SK-MEL-5 (cell line): ENCODE measurements around the gene PACRG. TPM values are rescaled to one million over a fixed set of nuclear protein-coding genes. Genes with fewer than 3 reads are reported as not detected.

Experiments
- DNase-seq: peaks from one replicate; pipeline ENCODE4 v3.0.0-alpha.2; 2016; ENCODE audit warnings: low read depth, low spot score
- in situ Hi-C: cut with HindIII; loops from 2 replicates; pipeline ENCODE4 v1.10.0; 2016; ENCODE audit warnings: low sequenced_read_pairs, high pct_unique_total_duplicates, low pct_unique_long_range_greater_than_20kb
- total RNA-seq: library from RNA; depleted of rRNA; stranded (reverse); fragments of >200 nt; shearing (Covaris generic); gene quantifications from 2 replicates; pipeline ENCODE4 v1.2.3, GENCODE V29; 2014

The PACRG gene
- total RNA-seq, 1 experiment from 2014 or later: not detected

- DNase-seq: no peak
- in situ Hi-C loops: no loop called here
Observed at GRCh38 chr6:162833776-162834175, 106.0 kb downstream of the PACRG start.

- no peak for DNase-seq
- in situ Hi-C loops: no loop called here
Observed at GRCh38 chr6:162845972-162846371, 118.2 kb downstream of the PACRG start.

GRCh38 chr6:162846723-162847122 lies 118.9 kb downstream of the PACRG start:
- in situ Hi-C loops: no loop called here
- no peak for DNase-seq

GRCh38 chr6:162849269-162849668 lies 121.5 kb downstream of the PACRG start:
- DNase-seq: no peak
- in situ Hi-C loops: no loop called here

GRCh38 chr6:162852192-162852591 lies 124.4 kb downstream of the PACRG start:
- in situ Hi-C loops: no loop called here
- no peak for DNase-seq

GRCh38 chr6:162852840-162853577 lies 125.2 kb downstream of the PACRG start:
- in situ Hi-C loops: no loop called here
- no peak for DNase-seq

- no peak for DNase-seq
- in situ Hi-C loops: no loop called here
Observed at GRCh38 chr6:162854228-162854627, 126.5 kb downstream of the PACRG start.

- no peak for DNase-seq
- in situ Hi-C loops: no loop called here
Observed at GRCh38 chr6:162854734-162855191, 127.0 kb downstream of the PACRG start.

GRCh38 chr6:162856885-162857284 lies 129.1 kb downstream of the PACRG start:
- peak; percentile 59 for DNase-seq
- in situ Hi-C loops: no loop called here

- no peak for DNase-seq
- in situ Hi-C loops: no loop called here
Observed at GRCh38 chr6:162857326-162857725, 129.6 kb downstream of the PACRG start.

GRCh38 chr6:162862462-162862861 lies 134.7 kb downstream of the PACRG start:
- DNase-seq: no peak
- in situ Hi-C loops: no loop called here

- DNase-seq: no peak
- in situ Hi-C loops: no loop called here
Observed at GRCh38 chr6:162862941-162863340, 135.2 kb downstream of the PACRG start.

GRCh38 chr6:162863821-162864220 lies 136.0 kb downstream of the PACRG start:
- in situ Hi-C loops: no loop called here
- no peak for DNase-seq

- in situ Hi-C loops: no loop called here
Observed at GRCh38 chr6:162864911-162865310, 137.1 kb downstream of the PACRG start.

GRCh38 chr6:162866656-162867055 lies 138.9 kb downstream of the PACRG start:
- in situ Hi-C loops: no loop called here
- DNase-seq: no peak

More at GRCh38 chr6:162864911-162865310, 137.1 kb downstream of the PACRG start:
- DNase-seq: no peak

GRCh38 chr6:162868397-162868796 lies 140.6 kb downstream of the PACRG start:
- in situ Hi-C loops: no loop called here
- no peak for DNase-seq

- in situ Hi-C loops: no loop called here
- DNase-seq: no peak
Observed at GRCh38 chr6:162871966-162872365, 144.2 kb downstream of the PACRG start.

GRCh38 chr6:162873537-162873936 lies 145.8 kb downstream of the PACRG start:
- in situ Hi-C loops: no loop called here
- DNase-seq: no peak

GRCh38 chr6:162875070-162875469 lies 147.3 kb downstream of the PACRG start:
- in situ Hi-C loops: no loop called here

More at GRCh38 chr6:162875070-162875469, 147.3 kb downstream of the PACRG start:
- DNase-seq: no peak
